ENCODE results near the gene PBXIP1. TPM values are rescaled to one million over a fixed set of nuclear protein-coding genes. Genes with fewer than 3 reads are reported as not detected.

Gene PBXIP1
- total RNA-seq, 1 experiment from 2014 or later, result 11.3 TPM

GRCh38 chr1:154958681-154959425, 3.0 kb upstream of the PBXIP1 start:
- Mint-ChIP-seq H3K4me1 (ENCODE audit: insufficient read depth, unreplicated experiment) (peaks cover 50% of the 10 kb centered on the region), H3K27ac (ENCODE audit: low read depth, unreplicated experiment) (peak overlapping the region; percentile 33), H3K9me3 (ENCODE audit: unreplicated experiment) (no peaks in the 10 kb centered on the region), H3K36me3 (ENCODE audit: insufficient read depth, unreplicated experiment) (peaks cover 43% of the 10 kb centered on the region), H3K4me3 (ENCODE audit: unreplicated experiment) (no peak overlapping the region), H3K27me3 (ENCODE audit: insufficient read depth, unreplicated experiment) (no peaks in the 10 kb centered on the region)
- TF ChIP-seq CTCF (IDR thresholded peaks at IDR 0.05; ENCODE audit: unreplicated experiment), result no peak
- intact Hi-C loops (cut with micrococcal nuclease), result no loop called here
- POLR2A ChIA-PET, result interaction anchor here (0.9 to 39.6 kb wide), 3 partner anchors 8 to 30 kb away, joined by 3 to 1917 read pairs (median 114); partner anchors contain the start of genes CKS1B, FLAD1, LENEP and PMVK
- DNase-seq (ENCODE audit: unreplicated experiment), result no peak
- BruUV-seq (replicated peaks), result no TSS peak
- CTCF ChIA-PET, result interaction anchor here (1.1 to 1.6 kb wide), 3 partner anchors 59 to 126 kb away, joined by 3 to 5 read pairs (median 3); no protein-coding TSS in a partner anchor

GRCh38 chr1:154958036-154958435, 2.1 kb upstream of the PBXIP1 start:
- no peak overlapping the region for H3K27ac Mint-ChIP-seq (ENCODE audit: low read depth, unreplicated experiment)
- peaks cover 49% of the 10 kb centered on the region for H3K4me1 Mint-ChIP-seq (ENCODE audit: insufficient read depth, unreplicated experiment)
- CTCF ChIA-PET, result interaction anchor here (0.8 to 1.6 kb wide), 4 partner anchors 20 to 127 kb away, joined by 3 to 4 read pairs (median 3); no protein-coding TSS in a partner anchor
- H3K4me3 Mint-ChIP-seq (ENCODE audit: unreplicated experiment), result no peak overlapping the region
- intact Hi-C loops (cut with micrococcal nuclease), result no loop called here
- peaks cover 35% of the 10 kb centered on the region for H3K36me3 Mint-ChIP-seq (ENCODE audit: insufficient read depth, unreplicated experiment)
- no peaks in the 10 kb centered on the region for H3K9me3 Mint-ChIP-seq (ENCODE audit: unreplicated experiment)
- no peaks in the 10 kb centered on the region for H3K27me3 Mint-ChIP-seq (ENCODE audit: insufficient read depth, unreplicated experiment)
- DNase-seq (ENCODE audit: unreplicated experiment), result no peak
- no peak for TF ChIP-seq CTCF (IDR thresholded peaks at IDR 0.05; ENCODE audit: unreplicated experiment)
- no TSS peak for BruUV-seq (replicated peaks)
- POLR2A ChIA-PET, result interaction anchor here (12.3 to 39.6 kb wide), 2 partner anchors 22 to 31 kb away, joined by 114 to 1917 read pairs; partner anchors contain the start of genes CKS1B, FLAD1, LENEP and PMVK

GRCh38 chr1:154957091-154957657, 1.3 kb upstream of the PBXIP1 start:
- Mint-ChIP-seq H3K36me3 (ENCODE audit: insufficient read depth, unreplicated experiment) (peaks cover 26% of the 10 kb centered on the region), H3K27me3 (ENCODE audit: insufficient read depth, unreplicated experiment) (no peaks in the 10 kb centered on the region), H3K4me1 (ENCODE audit: insufficient read depth, unreplicated experiment) (peaks cover 44% of the 10 kb centered on the region), H3K27ac (ENCODE audit: low read depth, unreplicated experiment) (peak overlapping the region; percentile 67), H3K4me3 (ENCODE audit: unreplicated experiment) (peak overlapping the region; percentile 88), H3K9me3 (ENCODE audit: unreplicated experiment) (no peaks in the 10 kb centered on the region)
- no peak for TF ChIP-seq CTCF (IDR thresholded peaks at IDR 0.05; ENCODE audit: unreplicated experiment)
- POLR2A ChIA-PET, result interaction anchor here (1.5 to 39.6 kb wide), 7 partner anchors 8 to 128 kb away, joined by 3 to 1917 read pairs (median 12); partner anchors contain the start of genes CKS1B, FLAD1, LENEP and PMVK
- intact Hi-C loops (cut with micrococcal nuclease), result no loop called here
- CTCF ChIA-PET, result interaction anchor here (0.6 to 4.2 kb wide), 13 partner anchors 8 to 105 kb away, joined by 3 to 45 read pairs (median 10); partner anchors contain the start of genes ADAM15, FLAD1, PMVK and SHC1
- DNase-seq (ENCODE audit: unreplicated experiment), result no peak
- BruUV-seq (replicated peaks), result no TSS peak

- no peaks in the 10 kb centered on the region for H3K27me3 Mint-ChIP-seq (ENCODE audit: insufficient read depth, unreplicated experiment)
- CTCF ChIA-PET, result interaction anchor here (0.6 to 4.2 kb wide), 16 partner anchors 8 to 476 kb away, joined by 3 to 45 read pairs (median 8); partner anchors contain the start of genes ADAM15, CKS1B, FLAD1 and PMVK
- peak overlapping the region; percentile 68 for H3K27ac Mint-ChIP-seq (ENCODE audit: low read depth, unreplicated experiment)
Measured at GRCh38 chr1:154956544-154956941, 644 bp upstream of the PBXIP1 start.

More at GRCh38 chr1:154956544-154956941, 644 bp upstream of the PBXIP1 start:
- Mint-ChIP-seq H3K36me3 (ENCODE audit: insufficient read depth, unreplicated experiment) (peaks cover 20% of the 10 kb centered on the region), H3K4me3 (ENCODE audit: unreplicated experiment) (peak overlapping the region; percentile 88), H3K9me3 (ENCODE audit: unreplicated experiment) (no peaks in the 10 kb centered on the region), H3K4me1 (ENCODE audit: insufficient read depth, unreplicated experiment) (peaks cover 43% of the 10 kb centered on the region)
- no TSS peak for BruUV-seq (replicated peaks)
- no peak for DNase-seq (ENCODE audit: unreplicated experiment)
- POLR2A ChIA-PET, result interaction anchor here (0.6 to 39.6 kb wide), 17 partner anchors 9 to 496 kb away, joined by 3 to 1917 read pairs (median 6); partner anchors contain the start of genes ADAM15, CKS1B, FLAD1 and LENEP
- no peak for TF ChIP-seq CTCF (IDR thresholded peaks at IDR 0.05; ENCODE audit: unreplicated experiment)
- intact Hi-C loops (cut with micrococcal nuclease), result no loop called here
